WTC11 (cell line): ENCODE results near the gene TMEM184A. TPM values are rescaled to one million over a fixed set of nuclear protein-coding genes. Genes with fewer than 3 reads are reported as not detected.

Source experiments
- ATAC-seq: fragments of 200-7000 bp; cut with Tn5 transposase; 2 replicates; pipeline ENCODE4 v1.10.0; 2021; ENCODE audit warnings: mild to moderate bottlenecking, moderate library complexity
- CTCF ChIA-PET: fragments of 300-600 bp; sonication (Branson Sonifier 250); formaldehyde crosslinking; loops from one replicate; lab custom pipeline; 2021; ENCODE audit warnings: antibody characterized with exemption; lab: Charles Lee
- POLR2A ChIA-PET: fragments of 350-600 bp; sonication (Branson Sonifier 250); formaldehyde crosslinking; loops from one replicate; lab custom pipeline; 2021; ENCODE audit warnings: antibody characterized with exemption; lab: Charles Lee
- DNase-seq: peaks from one replicate; pipeline ENCODE4 v3.0.0; 2021; ENCODE audit warnings: low spot score
- H3K27ac Mint-ChIP-seq: 2 replicates; pipeline ENCODE4 v1.8.0; 2021; ENCODE audit warnings: mixed read lengths
- H3K27me3 Mint-ChIP-seq: 2 replicates; pipeline ENCODE4 v1.8.0; 2021; ENCODE audit warnings: low read depth, mild to moderate bottlenecking, moderate library complexity, mixed read lengths
- H3K36me3 Mint-ChIP-seq: 2 replicates; pipeline ENCODE4 v1.8.0; 2021; ENCODE audit warnings: mixed read lengths
- H3K4me1 Mint-ChIP-seq: 2 replicates; pipeline ENCODE4 v1.8.0; 2022; ENCODE audit warnings: mixed read lengths
- H3K4me3 Mint-ChIP-seq: 2 replicates; pipeline ENCODE4 v1.8.0; 2021; ENCODE audit warnings: mild to moderate bottlenecking, moderate library complexity, mixed read lengths
- H3K9me3 Mint-ChIP-seq: 2 replicates; pipeline ENCODE4 v1.8.0; 2021; ENCODE audit warnings: mixed read lengths
- ATF1 ChIP-seq: sonication (generic); formaldehyde crosslinking; IDR thresholded peaks from 2 replicates; pipeline ENCODE4 v1.8.1; 2023; ENCODE audit warnings: mild to moderate bottlenecking, moderate library complexity, missing genetic modification reagents
- CBFB ChIP-seq: sonication (generic); formaldehyde crosslinking; IDR thresholded peaks from 2 replicates; pipeline ENCODE4 v1.8.1; 2022; ENCODE audit warnings: mild to moderate bottlenecking, low read depth, missing genetic modification reagents
- CREM ChIP-seq: sonication (generic); formaldehyde crosslinking; IDR thresholded peaks from 2 replicates; pipeline ENCODE4 v1.8.1; 2022; ENCODE audit warnings: mild to moderate bottlenecking, missing genetic modification reagents, moderate library complexity
- ELF4 ChIP-seq: sonication (generic); formaldehyde crosslinking; IDR thresholded peaks from 2 replicates; pipeline ENCODE4 v1.8.1; 2022; ENCODE audit warnings: low read depth, mild to moderate bottlenecking, moderate library complexity, missing genetic modification reagents
- EMX1 ChIP-seq: fragments of 250-450 bp; sonication (Bioruptor Pico); IDR thresholded peaks from 2 replicates; pipeline ENCODE4 v1.8.0; 2021; ENCODE audit warnings: mild to moderate bottlenecking
- KAT7 ChIP-seq: sonication (generic); formaldehyde crosslinking; IDR thresholded peaks from 2 replicates; pipeline ENCODE4 v1.8.1; 2023; ENCODE audit warnings: missing genetic modification reagents, mild to moderate bottlenecking, borderline replicate concordance
- MXD4 ChIP-seq: fragments of 250-450 bp; sonication (Bioruptor Pico); IDR thresholded peaks from 2 replicates; pipeline ENCODE4 v1.8.0; 2021; ENCODE audit warnings: mild to moderate bottlenecking, moderate library complexity, borderline replicate concordance
- MYBL2 ChIP-seq: sonication (generic); formaldehyde crosslinking; IDR thresholded peaks from 2 replicates; pipeline ENCODE4 v1.8.1; 2023; ENCODE audit warnings: mild to moderate bottlenecking, moderate library complexity, missing genetic modification reagents
- NR2C2 ChIP-seq: sonication (generic); formaldehyde crosslinking; IDR thresholded peaks from 2 replicates; pipeline ENCODE4 v1.8.0; 2022; ENCODE audit warnings: mild to moderate bottlenecking, missing genetic modification reagents
- NR3C1 ChIP-seq: sonication (generic); formaldehyde crosslinking; conservative IDR thresholded peaks from 2 replicates; pipeline ENCODE4 v1.8.1; 2023; ENCODE audit warnings: low read depth, mild to moderate bottlenecking, missing genetic modification reagents
- ZNF317 ChIP-seq: sonication (generic); formaldehyde crosslinking; IDR thresholded peaks from 2 replicates; pipeline ENCODE4 v1.8.1; 2023; ENCODE audit warnings: low read depth, mild to moderate bottlenecking, moderate library complexity, missing genetic modification reagents, borderline replicate concordance
- ZNF416 ChIP-seq: fragments of 250-450 bp; sonication (Bioruptor Pico); IDR thresholded peaks from 2 replicates; pipeline ENCODE4 v1.9.0; 2021; ENCODE audit warnings: mild to moderate bottlenecking, inconsistent platforms
- total RNA-seq: library from RNA; stranded (reverse); gene quantifications from 3 replicates; pipeline ENCODE4 v1.2.3, GENCODE V29; 2021
- TF ChIP-seq, protein P1 (sequence below): sonication (generic); formaldehyde crosslinking; IDR thresholded peaks from 2 replicates; pipeline ENCODE4 v1.8.0; 2022; ENCODE audit warnings: mild to moderate bottlenecking, missing genetic modification reagents
- TF ChIP-seq, protein P2 (sequence below): sonication (generic); formaldehyde crosslinking; IDR thresholded peaks from 2 replicates; pipeline ENCODE4 v1.8.1; 2023; ENCODE audit warnings: mild to moderate bottlenecking, moderate library complexity, missing genetic modification reagents
- TF ChIP-seq, protein P3 (sequence below): sonication (generic); formaldehyde crosslinking; IDR thresholded peaks from 2 replicates; pipeline ENCODE4 v1.8.0; 2022; ENCODE audit warnings: mild to moderate bottlenecking, missing genetic modification reagents
- TF ChIP-seq, protein P4 (sequence below): sonication (generic); formaldehyde crosslinking; IDR thresholded peaks from 2 replicates; pipeline ENCODE4 v1.8.1; 2022; ENCODE audit warnings: low read depth, mild to moderate bottlenecking, moderate library complexity, missing genetic modification reagents, borderline replicate concordance
- TF ChIP-seq, protein P5 (sequence below): sonication (generic); formaldehyde crosslinking; IDR thresholded peaks from 2 replicates; pipeline ENCODE4 v1.8.1; 2023; ENCODE audit warnings: mild to moderate bottlenecking, missing genetic modification reagents, borderline replicate concordance
- TF ChIP-seq, protein P6 (sequence below): sonication (generic); formaldehyde crosslinking; IDR thresholded peaks from 2 replicates; pipeline ENCODE4 v1.8.1; 2023; ENCODE audit warnings: mild to moderate bottlenecking, missing genetic modification reagents

The TMEM184A gene
- total RNA-seq, 1 experiment from 2014 or later = 1.4 TPM

DNA sequence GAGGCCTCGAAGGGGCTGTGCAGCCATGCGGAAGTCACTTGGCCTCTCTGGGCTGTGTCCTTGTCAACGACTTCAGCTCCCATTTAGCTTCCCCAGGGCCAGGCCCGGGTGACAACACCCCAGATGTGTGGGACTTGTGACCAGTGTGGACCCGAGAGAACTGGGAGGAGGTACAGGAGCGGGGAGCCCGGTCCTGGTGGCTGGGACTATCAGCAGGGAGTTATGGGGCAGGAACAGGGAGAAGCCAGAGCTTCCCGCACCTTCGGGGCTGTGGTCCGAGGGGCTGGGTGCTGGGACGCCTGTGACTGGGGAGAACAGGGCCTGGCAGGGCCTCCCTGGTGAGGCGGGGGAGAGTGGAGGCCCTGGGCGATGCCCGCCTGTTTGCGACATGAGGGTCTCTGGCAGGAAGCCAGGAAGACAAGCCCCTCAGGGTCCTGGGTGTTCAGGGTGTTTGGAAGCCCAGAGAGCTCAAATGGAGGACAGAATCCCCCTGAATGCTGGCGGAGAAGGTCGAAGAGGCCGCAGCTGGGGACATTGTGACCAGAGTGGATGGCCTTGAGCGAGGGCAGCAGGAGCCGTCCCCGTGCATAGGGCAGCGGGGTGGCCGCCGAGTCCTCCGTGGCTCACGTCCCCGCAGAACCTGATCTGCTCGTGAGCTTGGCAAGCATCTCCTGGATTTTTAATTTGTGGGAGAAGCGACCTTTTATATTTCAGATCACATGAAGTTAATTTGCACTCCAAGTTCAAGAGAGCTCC is 43.8 kb upstream of the TMEM184A start:
- Mint-ChIP-seq H3K27ac (no peak overlapping the region), H3K4me1 (no peaks in the 10 kb centered on the region), H3K36me3 (no peaks in the 10 kb centered on the region), H3K27me3 (peaks cover 2% of the 10 kb centered on the region; the same call in 1 of the 2 replicates), H3K4me3 (no peak overlapping the region), H3K9me3 (no peaks in the 10 kb centered on the region)
- CTCF ChIA-PET = interaction anchor here (0.8 kb wide), 1 partner anchor 44 kb away, joined by 3 read pairs; the partner anchor contains the start of gene TMEM184A
- DNase-seq (no peak), ATAC-seq (no peak)
- POLR2A ChIA-PET = no interaction called here
- TF ChIP-seq ZNF416 (CRISPR knock-in tag) (no peak), ELF4 (no peak), NR2C2 (CRISPR knock-in tag) (no peak), CBFB (CRISPR knock-in tag) (no peak), ATF1 (CRISPR knock-in tag) (no peak), KAT7 (CRISPR knock-in tag) (no peak), NR3C1 (CRISPR knock-in tag) (no peak), ZNF317 (no peak), EMX1 (no peak), MXD4 (no peak), MYBL2 (CRISPR knock-in tag) (no peak), CREM (CRISPR knock-in tag) (no peak)
- TF ChIP-seq, protein P1, sequence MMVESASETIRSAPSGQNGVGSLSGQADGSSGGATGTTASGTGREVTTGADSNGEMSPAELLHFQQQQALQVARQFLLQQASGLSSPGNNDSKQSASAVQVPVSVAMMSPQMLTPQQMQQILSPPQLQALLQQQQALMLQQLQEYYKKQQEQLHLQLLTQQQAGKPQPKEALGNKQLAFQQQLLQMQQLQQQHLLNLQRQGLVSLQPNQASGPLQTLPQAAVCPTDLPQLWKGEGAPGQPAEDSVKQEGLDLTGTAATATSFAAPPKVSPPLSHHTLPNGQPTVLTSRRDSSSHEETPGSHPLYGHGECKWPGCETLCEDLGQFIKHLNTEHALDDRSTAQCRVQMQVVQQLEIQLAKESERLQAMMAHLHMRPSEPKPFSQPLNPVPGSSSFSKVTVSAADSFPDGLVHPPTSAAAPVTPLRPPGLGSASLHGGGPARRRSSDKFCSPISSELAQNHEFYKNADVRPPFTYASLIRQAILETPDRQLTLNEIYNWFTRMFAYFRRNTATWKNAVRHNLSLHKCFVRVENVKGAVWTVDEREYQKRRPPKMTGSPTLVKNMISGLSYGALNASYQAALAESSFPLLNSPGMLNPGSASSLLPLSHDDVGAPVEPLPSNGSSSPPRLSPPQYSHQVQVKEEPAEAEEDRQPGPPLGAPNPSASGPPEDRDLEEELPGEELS (CRISPR knock-in tag) = no peak
- TF ChIP-seq, protein P2, sequence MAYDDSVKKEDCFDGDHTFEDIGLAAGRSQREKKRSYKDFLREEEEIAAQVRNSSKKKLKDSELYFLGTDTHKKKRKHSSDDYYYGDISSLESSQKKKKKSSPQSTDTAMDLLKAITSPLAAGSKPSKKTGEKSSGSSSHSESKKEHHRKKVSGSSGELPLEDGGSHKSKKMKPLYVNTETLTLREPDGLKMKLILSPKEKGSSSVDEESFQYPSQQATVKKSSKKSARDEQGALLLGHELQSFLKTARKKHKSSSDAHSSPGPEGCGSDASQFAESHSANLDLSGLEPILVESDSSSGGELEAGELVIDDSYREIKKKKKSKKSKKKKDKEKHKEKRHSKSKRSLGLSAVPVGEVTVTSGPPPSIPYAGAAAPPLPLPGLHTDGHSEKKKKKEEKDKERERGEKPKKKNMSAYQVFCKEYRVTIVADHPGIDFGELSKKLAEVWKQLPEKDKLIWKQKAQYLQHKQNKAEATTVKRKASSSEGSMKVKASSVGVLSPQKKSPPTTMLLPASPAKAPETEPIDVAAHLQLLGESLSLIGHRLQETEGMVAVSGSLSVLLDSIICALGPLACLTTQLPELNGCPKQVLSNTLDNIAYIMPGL (CRISPR knock-in tag) = no peak
- TF ChIP-seq, protein P3, sequence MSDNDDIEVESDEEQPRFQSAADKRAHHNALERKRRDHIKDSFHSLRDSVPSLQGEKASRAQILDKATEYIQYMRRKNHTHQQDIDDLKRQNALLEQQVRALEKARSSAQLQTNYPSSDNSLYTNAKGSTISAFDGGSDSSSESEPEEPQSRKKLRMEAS (CRISPR knock-in tag) = no peak
- TF ChIP-seq, protein P4, sequence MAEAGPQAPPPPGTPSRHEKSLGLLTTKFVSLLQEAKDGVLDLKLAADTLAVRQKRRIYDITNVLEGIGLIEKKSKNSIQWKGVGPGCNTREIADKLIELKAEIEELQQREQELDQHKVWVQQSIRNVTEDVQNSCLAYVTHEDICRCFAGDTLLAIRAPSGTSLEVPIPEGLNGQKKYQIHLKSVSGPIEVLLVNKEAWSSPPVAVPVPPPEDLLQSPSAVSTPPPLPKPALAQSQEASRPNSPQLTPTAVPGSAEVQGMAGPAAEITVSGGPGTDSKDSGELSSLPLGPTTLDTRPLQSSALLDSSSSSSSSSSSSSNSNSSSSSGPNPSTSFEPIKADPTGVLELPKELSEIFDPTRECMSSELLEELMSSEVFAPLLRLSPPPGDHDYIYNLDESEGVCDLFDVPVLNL (CRISPR knock-in tag) = no peak
- TF ChIP-seq, protein P5, sequence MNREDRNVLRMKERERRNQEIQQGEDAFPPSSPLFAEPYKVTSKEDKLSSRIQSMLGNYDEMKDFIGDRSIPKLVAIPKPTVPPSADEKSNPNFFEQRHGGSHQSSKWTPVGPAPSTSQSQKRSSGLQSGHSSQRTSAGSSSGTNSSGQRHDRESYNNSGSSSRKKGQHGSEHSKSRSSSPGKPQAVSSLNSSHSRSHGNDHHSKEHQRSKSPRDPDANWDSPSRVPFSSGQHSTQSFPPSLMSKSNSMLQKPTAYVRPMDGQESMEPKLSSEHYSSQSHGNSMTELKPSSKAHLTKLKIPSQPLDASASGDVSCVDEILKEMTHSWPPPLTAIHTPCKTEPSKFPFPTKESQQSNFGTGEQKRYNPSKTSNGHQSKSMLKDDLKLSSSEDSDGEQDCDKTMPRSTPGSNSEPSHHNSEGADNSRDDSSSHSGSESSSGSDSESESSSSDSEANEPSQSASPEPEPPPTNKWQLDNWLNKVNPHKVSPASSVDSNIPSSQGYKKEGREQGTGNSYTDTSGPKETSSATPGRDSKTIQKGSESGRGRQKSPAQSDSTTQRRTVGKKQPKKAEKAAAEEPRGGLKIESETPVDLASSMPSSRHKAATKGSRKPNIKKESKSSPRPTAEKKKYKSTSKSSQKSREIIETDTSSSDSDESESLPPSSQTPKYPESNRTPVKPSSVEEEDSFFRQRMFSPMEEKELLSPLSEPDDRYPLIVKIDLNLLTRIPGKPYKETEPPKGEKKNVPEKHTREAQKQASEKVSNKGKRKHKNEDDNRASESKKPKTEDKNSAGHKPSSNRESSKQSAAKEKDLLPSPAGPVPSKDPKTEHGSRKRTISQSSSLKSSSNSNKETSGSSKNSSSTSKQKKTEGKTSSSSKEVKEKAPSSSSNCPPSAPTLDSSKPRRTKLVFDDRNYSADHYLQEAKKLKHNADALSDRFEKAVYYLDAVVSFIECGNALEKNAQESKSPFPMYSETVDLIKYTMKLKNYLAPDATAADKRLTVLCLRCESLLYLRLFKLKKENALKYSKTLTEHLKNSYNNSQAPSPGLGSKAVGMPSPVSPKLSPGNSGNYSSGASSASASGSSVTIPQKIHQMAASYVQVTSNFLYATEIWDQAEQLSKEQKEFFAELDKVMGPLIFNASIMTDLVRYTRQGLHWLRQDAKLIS (CRISPR knock-in tag) = no peak
- TF ChIP-seq, protein P6, sequence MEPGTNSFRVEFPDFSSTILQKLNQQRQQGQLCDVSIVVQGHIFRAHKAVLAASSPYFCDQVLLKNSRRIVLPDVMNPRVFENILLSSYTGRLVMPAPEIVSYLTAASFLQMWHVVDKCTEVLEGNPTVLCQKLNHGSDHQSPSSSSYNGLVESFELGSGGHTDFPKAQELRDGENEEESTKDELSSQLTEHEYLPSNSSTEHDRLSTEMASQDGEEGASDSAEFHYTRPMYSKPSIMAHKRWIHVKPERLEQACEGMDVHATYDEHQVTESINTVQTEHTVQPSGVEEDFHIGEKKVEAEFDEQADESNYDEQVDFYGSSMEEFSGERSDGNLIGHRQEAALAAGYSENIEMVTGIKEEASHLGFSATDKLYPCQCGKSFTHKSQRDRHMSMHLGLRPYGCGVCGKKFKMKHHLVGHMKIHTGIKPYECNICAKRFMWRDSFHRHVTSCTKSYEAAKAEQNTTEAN (CRISPR knock-in tag) = no peak
